Tibial artery (tissue), 4 donors: Measurements from ENCODE around the gene TBC1D10A.
A peak's percentile ranks its signal among the peaks of the same experiment; 100 is the strongest.

ENCODE experiments used
- DNase-seq, 2 donors: peaks; one replicate each; pipeline ENCODE4 v3.0.0-alpha.2; 2019
- H3K27ac ChIP-seq, 2 donors: fragments of 200-600 bp; sonication (generic) in 1 of 2; 1 replicate in 1 of 2; 2 replicates in 1 of 2; pipeline ENCODE4 v1.5.1; 2018 to 2019; ENCODE audit warnings: mild to moderate bottlenecking in 1 of 2
- H3K27me3 ChIP-seq, 2 donors: fragments of 200-600 bp; sonication (generic) in 1 of 2; one replicate each; pipeline versions ENCODE4 v1.5.1 to v1.6.0; 2016 to 2019
- H3K36me3 ChIP-seq, 3 donors: fragments of 200-600 bp; sonication (generic) in 2 of 3; one replicate each; pipeline ENCODE4 v1.5.1; 2016 to 2019; ENCODE audit warnings: mild to moderate bottlenecking in 2 of 3
- H3K4me1 ChIP-seq, 4 donors: fragments of 200-600 bp; sonication (generic) in 2 of 4; 1 replicate in 3 of 4; 2 replicates in 1 of 4; pipeline ENCODE4 v1.5.1; 2016 to 2019
- H3K4me3 ChIP-seq, 2 donors: fragments of 200-600 bp; sonication (generic) in 1 of 2; 1 replicate in 1 of 2; 2 replicates in 1 of 2; pipeline ENCODE4 v1.5.1; 2018 to 2019; ENCODE audit warnings: mild to moderate bottlenecking in 2 of 2
- H3K9me3 ChIP-seq, 3 donors: fragments of 200-600 bp; sonication (generic) in 1 of 3; one replicate each; pipeline ENCODE4 v1.5.1; 2016 to 2019
- intact Hi-C: fragments of 100-400 bp; cut with DNase I; formaldehyde crosslinking; loops from one replicate; pipeline ENCODE4 v1.15.0; 2023; ENCODE audit warnings: low total_unique reads
- TF ChIP-seq, protein P1 (sequence below), 2 experiments: fragments of 200-600 bp in 1 of 2; fragments of 450-650 bp in 1 of 2; IDR thresholded peaks; one replicate each; pipeline ENCODE4 v1.5.1; 2017 to 2019; ENCODE audit warnings: antibody characterized with exemption in 2 of 2, mild to moderate bottlenecking in 1 of 2, moderate library complexity in 1 of 2

Gene TBC1D10A

DNA sequence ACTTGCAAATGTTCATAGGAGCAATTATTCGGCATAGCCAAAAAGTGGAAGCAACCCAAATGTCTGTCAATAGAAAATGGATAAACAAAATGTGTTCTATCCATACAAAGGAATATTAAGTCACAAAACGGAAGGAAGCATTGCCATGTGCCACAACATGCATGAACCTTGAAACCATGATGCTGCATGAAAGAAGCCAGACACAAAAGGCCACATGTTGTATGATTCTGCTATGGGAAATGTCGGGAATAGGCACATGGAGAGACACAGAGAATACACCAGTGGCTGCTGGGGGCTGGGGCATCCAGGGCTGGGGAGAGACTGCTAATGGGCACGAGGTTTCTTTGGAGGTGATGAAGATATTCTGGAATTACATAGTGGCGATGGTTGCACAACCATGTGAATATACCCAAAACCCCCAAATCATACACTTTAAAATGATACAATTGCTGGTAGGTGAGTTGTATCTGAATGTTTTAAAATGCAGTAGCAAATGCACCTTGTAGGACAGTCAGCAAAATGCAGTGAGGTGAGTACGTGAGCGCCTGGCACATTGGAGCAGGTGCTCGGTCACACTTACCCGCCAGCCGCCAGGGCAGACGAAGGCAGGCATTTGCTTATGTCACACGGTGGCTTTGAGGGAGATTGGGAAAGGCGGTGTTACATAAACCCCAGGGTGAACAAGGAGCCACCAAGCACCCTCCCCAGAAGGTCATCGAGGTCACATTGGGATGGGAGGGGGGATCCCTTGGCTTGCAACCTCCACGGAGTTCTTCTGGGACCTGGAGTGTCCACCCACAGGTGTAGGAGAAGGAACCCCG is 53.8 kb downstream of the TBC1D10A start:
- Histone ChIP-seq H3K4me3 (no peak overlapping the region), H3K36me3 (no peaks in the 10 kb centered on the region), H3K27ac (no peak overlapping the region), H3K27me3 (no peaks in the 10 kb centered on the region), H3K4me1 (peaks cover 0 to 12% (median 0%) of the 10 kb centered on the region in 4 donors), H3K9me3 (no peaks in the 10 kb centered on the region)
- TF ChIP-seq, protein P1, sequence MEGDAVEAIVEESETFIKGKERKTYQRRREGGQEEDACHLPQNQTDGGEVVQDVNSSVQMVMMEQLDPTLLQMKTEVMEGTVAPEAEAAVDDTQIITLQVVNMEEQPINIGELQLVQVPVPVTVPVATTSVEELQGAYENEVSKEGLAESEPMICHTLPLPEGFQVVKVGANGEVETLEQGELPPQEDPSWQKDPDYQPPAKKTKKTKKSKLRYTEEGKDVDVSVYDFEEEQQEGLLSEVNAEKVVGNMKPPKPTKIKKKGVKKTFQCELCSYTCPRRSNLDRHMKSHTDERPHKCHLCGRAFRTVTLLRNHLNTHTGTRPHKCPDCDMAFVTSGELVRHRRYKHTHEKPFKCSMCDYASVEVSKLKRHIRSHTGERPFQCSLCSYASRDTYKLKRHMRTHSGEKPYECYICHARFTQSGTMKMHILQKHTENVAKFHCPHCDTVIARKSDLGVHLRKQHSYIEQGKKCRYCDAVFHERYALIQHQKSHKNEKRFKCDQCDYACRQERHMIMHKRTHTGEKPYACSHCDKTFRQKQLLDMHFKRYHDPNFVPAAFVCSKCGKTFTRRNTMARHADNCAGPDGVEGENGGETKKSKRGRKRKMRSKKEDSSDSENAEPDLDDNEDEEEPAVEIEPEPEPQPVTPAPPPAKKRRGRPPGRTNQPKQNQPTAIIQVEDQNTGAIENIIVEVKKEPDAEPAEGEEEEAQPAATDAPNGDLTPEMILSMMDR (IDR thresholded peaks at IDR 0.05): no peak
- no peak for DNase-seq
- intact Hi-C loops: no loop called here

DNA sequence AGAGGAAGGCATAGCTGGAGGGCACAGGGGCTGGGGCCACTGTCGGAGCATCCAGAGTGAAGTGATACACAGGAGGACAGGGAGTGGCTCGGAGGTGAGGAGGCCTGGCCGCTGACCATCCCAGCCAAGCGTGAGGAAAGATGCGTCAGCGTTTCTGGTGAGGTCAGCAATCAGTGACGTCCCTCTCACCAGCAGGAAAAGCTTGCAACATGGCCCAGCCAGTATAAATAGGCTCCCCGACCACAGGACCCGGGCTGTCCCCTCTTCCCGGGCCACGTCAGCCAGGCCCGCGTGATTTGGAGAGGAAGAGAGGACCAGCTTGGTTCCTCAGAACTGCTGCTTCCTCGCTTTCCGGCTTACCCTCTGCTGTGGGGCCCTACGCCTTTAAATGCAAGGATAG is 55.9 kb downstream of the TBC1D10A start:
- intact Hi-C loops: no loop called here
- peak; percentile 83 to 89 for DNase-seq
- Histone ChIP-seq H3K9me3 (no peaks in the 10 kb centered on the region), H3K27ac (no peak overlapping the region), H3K4me3 (no peak overlapping the region), H3K27me3 (no peaks in the 10 kb centered on the region), H3K36me3 (no peaks in the 10 kb centered on the region), H3K4me1 (no peaks in the 10 kb centered on the region)
- TF ChIP-seq, protein P1 (IDR thresholded peaks at IDR 0.05): no peak

DNA sequence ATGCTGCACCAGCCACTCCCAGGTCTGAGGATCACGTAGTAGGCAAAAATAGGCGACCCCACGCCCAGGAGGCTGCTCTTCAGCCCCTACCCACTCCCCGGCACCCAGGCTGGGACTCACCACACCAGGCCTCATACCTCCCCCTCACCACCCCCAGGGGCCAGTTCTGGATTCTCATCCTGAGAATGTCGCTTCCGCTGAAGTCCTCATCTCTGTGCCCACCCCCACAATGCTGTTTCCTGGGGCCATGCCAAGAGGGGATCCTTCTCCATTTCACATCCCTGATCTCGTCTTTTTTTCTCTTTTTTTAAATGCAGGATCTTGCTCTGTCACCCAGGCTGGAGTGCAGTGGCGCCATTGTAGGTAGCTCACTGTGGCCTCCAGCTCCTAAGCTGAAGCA is 58.4 kb downstream of the TBC1D10A start:
- Histone ChIP-seq H3K36me3 (no peaks in the 10 kb centered on the region), H3K4me1 (peaks cover 0 to 1% (median under 1%) of the 10 kb centered on the region in 4 donors), H3K27ac (no peak overlapping the region), H3K9me3 (no peaks in the 10 kb centered on the region), H3K4me3 (no peak overlapping the region), H3K27me3 (peaks cover 0 to 6% of the 10 kb centered on the region in 2 donors)
- TF ChIP-seq, protein P1 (IDR thresholded peaks at IDR 0.05): no peak
- no peak for DNase-seq
- intact Hi-C loops: no loop called here

DNA sequence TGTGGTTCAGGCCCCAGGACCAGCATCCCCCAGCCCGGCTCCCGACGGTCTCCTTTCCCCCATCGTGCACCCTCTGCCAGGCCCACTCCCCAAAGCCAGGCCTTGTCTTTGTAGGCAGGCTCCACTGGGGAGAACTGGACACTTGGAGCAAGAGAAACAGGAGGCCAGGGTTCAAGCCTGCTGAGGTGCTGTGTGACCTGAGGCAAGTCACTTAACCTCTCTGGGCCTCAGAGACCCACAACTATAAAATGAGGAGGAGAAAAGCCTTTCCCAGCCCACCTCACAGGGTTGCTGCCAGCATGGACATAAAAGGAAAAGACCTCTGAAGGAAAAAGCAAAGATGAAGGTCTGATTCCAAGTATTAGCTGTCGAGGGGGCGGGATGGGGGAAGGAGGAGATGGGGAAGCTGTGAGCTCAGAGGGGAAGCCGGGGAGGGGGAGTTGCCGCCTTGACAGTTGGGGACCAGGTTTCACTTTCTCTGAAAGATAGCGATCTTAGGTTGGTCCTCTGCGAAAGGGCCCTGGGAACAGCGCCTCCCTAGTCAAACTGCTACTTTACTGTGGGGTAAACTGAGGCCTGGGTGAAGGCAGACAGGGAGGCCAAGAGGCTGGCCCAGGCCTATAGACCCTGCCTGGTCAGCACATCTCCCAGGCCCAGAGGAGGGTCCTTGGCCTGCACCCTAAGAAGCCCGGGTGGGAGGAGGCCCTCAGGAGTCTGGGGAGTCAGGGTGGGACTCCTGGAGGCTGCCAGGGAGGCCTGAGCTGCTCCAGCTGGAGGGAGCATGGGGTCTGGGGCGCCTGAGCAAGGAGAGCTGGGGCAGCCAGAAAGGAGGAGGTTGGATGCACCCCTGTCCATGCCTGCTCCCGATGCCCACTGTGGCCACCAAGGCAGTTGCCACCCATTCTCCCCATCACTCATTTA is 59.1 kb downstream of the TBC1D10A start:
- Histone ChIP-seq H3K4me1 (peaks cover 0 to 5% (median 4%) of the 10 kb centered on the region in 4 donors), H3K4me3 (no peak overlapping the region), H3K27ac (no peak overlapping the region), H3K36me3 (no peaks in the 10 kb centered on the region), H3K9me3 (no peaks in the 10 kb centered on the region), H3K27me3 (peaks cover 0 to 6% of the 10 kb centered on the region in 2 donors)
- TF ChIP-seq, protein P1 (IDR thresholded peaks at IDR 0.05): no peak
- intact Hi-C loops: no loop called here
- DNase-seq: no peak

DNA sequence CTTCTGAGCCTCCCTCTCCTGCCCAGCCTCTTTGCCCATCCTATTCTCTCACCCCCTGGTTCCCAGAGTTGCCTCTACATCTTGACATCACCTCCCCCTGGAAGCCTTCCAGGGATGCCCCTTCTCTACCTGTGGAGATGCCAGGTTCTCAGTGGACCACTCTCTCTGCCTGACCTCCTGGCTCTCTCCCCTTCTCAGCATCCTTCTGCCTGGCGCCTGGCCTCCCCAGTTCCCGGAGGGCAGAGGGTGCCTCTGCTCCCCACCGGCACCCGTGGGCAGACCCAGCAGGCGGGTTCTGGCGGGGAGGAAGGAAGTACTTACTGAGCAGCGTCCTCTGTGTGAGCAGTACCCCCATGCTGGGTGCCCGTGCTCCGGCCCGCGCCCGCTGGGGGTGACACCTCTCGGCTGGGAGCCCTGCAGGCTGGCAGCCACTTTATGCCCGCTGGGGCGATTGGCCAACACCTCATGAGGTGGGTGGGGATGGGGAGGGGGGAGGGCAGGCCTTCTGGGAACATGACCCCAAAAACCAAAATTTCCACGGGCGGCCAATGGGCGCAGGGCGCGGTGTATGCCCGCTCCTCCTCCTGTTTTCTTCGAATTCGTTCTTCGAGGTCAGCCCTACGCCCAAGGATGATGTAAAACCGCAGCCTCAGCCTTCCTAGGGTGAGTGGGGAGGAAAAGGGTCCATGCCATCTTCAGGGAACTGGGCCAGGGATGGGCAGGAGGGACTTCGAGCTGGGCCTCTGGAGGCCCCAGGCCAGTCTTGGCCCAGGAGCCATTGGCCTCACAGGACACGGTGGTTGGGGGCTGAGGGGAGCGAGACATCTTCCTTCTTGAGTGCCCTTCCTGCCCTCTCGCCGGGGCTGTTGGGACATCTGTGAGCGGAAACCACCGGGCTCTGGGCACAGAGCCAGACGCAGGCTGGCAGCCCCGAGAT is 60.0 kb downstream of the TBC1D10A start, which contains the start of gene OSM:
Gene OSM, minus strand, starts transcription at position 407 of the 937 bp plus-strand sequence. Its CDS starts 52 bp downstream, at position 355.
- DNase-seq: peak; percentile 70 to 85
- TF ChIP-seq, protein P1 (IDR thresholded peaks at IDR 0.05): no peak
- no peak within 1 kb of the TSS for H3K27ac ChIP-seq
- H3K9me3 ChIP-seq: no peaks in the 10 kb centered on the region
- no peaks in the 10 kb centered on the region for H3K36me3 ChIP-seq
- intact Hi-C loops: no loop called here
- H3K4me3 ChIP-seq: peak within 1 kb of the TSS; percentile 26 to 28
- H3K27me3 ChIP-seq: peaks cover 0 to 6% of the 10 kb centered on the region in 2 donors
- peaks cover 0 to 5% (median 4%) of the 10 kb centered on the region in 4 donors for H3K4me1 ChIP-seq
